ENCODE measurements around the gene SLC25A41. TPM values are rescaled to one million over a fixed set of nuclear protein-coding genes. Genes with fewer than 3 reads are reported as not detected.

The SLC25A41 gene
- total and polyA plus RNA-seq, 9 of the 15 experiments (the other 6 are each of a cell fraction or from before 2014, with no cell fraction given), result 0.08 to 4.2 (median 1.6) TPM

GRCh38 chr19:6481541-6482342 lies 48.2 kb upstream of the SLC25A41 start, which contains the start of gene DENND1C (continued):
- TF ChIP-seq KLF6 (CRISPR knock-in tag; IDR thresholded peaks at IDR 0.05; ENCODE audit: borderline replicate concordance) (no peak), ZBTB1 (CRISPR knock-in tag; IDR thresholded peaks at IDR 0.05; ENCODE audit: borderline replicate concordance, low read depth) (no peak), TCFL5 (CRISPR knock-in tag; conservative IDR thresholded peaks at IDR 0.05) (no peak), ETV1 (tag; conservative IDR thresholded peaks at IDR 0.05; ENCODE audit: low read depth) (no peak), ZZZ3 (IDR thresholded peaks at IDR 0.05) (no peak), SMC3 (conservative IDR thresholded peaks at IDR 0.05; ENCODE audit: insufficient read depth, low read depth, low read length) (peak; percentile 80), ARID2 (IDR thresholded peaks at IDR 0.05) (no peak), MAFG (tag; conservative IDR thresholded peaks at IDR 0.05) (no peak), BRD4 (IDR thresholded peaks at IDR 0.05) (no peak), LEF1 (IDR thresholded peaks at IDR 0.05) (no peak), NR2C2 (CRISPR knock-in tag; IDR thresholded peaks at IDR 0.05) (0 out of 2 replicates have a peak, but pooled peaks have one; percentile 42), NR2C2 (tag; IDR thresholded peaks at IDR 0.05) (no peak), PRDM10 (IDR thresholded peaks at IDR 0.05; ENCODE audit: partially characterized antibody) (peak; percentile 22)
- TF ChIP-seq, protein P1, sequence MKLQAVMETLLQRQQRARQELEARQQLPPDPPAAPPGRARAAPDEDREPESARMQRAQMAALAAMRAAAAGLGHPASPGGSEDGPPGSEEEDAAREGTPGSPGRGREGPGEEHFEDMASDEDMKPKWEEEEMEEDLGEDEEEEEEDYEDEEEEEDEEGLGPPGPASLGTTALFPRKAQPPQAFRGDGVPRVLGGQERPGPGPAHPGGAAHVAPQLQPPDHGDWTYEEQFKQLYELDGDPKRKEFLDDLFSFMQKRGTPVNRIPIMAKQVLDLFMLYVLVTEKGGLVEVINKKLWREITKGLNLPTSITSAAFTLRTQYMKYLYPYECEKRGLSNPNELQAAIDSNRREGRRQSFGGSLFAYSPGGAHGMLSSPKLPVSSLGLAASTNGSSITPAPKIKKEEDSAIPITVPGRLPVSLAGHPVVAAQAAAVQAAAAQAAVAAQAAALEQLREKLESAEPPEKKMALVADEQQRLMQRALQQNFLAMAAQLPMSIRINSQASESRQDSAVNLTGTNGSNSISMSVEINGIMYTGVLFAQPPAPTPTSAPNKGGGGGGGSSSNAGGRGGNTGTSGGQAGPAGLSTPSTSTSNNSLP (IDR thresholded peaks at IDR 0.05; ENCODE audit: borderline replicate concordance, low read depth, low read length), result no peak
- TF ChIP-seq, protein P2, sequence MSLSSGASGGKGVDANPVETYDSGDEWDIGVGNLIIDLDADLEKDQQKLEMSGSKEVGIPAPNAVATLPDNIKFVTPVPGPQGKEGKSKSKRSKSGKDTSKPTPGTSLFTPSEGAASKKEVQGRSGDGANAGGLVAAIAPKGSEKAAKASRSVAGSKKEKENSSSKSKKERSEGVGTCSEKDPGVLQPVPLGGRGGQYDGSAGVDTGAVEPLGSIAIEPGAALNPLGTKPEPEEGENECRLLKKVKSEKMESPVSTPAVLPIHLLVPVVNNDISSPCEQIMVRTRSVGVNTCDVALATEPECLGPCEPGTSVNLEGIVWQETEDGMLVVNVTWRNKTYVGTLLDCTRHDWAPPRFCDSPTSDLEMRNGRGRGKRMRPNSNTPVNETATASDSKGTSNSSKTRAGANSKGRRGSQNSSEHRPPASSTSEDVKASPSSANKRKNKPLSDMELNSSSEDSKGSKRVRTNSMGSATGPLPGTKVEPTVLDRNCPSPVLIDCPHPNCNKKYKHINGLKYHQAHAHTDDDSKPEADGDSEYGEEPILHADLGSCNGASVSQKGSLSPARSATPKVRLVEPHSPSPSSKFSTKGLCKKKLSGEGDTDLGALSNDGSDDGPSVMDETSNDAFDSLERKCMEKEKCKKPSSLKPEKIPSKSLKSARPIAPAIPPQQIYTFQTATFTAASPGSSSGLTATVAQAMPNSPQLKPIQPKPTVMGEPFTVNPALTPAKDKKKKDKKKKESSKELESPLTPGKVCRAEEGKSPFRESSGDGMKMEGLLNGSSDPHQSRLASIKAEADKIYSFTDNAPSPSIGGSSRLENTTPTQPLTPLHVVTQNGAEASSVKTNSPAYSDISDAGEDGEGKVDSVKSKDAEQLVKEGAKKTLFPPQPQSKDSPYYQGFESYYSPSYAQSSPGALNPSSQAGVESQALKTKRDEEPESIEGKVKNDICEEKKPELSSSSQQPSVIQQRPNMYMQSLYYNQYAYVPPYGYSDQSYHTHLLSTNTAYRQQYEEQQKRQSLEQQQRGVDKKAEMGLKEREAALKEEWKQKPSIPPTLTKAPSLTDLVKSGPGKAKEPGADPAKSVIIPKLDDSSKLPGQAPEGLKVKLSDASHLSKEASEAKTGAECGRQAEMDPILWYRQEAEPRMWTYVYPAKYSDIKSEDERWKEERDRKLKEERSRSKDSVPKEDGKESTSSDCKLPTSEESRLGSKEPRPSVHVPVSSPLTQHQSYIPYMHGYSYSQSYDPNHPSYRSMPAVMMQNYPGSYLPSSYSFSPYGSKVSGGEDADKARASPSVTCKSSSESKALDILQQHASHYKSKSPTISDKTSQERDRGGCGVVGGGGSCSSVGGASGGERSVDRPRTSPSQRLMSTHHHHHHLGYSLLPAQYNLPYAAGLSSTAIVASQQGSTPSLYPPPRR (CRISPR knock-in tag; IDR thresholded peaks at IDR 0.05; ENCODE audit: borderline replicate concordance), result no peak
